Uterus (tissue), 2 donors: ENCODE data around the gene KDM4C.

Experiments used
- CTCF ChIP-seq, 4 experiments: fragments of 200-600 bp in 2 of 4; fragments of 450-650 bp in 2 of 4; sonication (generic) in 2 of 4; IDR thresholded peaks; one replicate each; pipeline ENCODE4 v1.5.1; 2016 to 2019; ENCODE audit warnings: antibody characterized with exemption in 4 of 4, mild to moderate bottlenecking in 2 of 4, moderate library complexity in 1 of 4
- POLR2A ChIP-seq, 2 donors: fragments of 450-650 bp; IDR thresholded peaks; one replicate each; pipeline ENCODE4 v1.6.1; 2016; ENCODE audit warnings: antibody characterized with exemption in 2 of 2, mild to moderate bottlenecking in 1 of 2, moderate library complexity in 1 of 2

GRCh38 chr9:6922124-6922676, 164.4 kb downstream of the KDM4C start:
- TF ChIP-seq POLR2A (IDR thresholded peaks at IDR 0.05) = no peak
- TF ChIP-seq CTCF (IDR thresholded peaks at IDR 0.05) = no peak
